Gastrocnemius medialis (tissue), 4 donors: ENCODE results near the gene SLC16A1.

Experiments used
- POLR2A ChIP-seq, 2 donors: fragments of 450-650 bp; IDR thresholded peaks; one replicate each; pipeline ENCODE4 v1.6.1; 2017; ENCODE audit warnings: antibody characterized with exemption in 2 of 2, mild to moderate bottlenecking in 2 of 2, moderate library complexity in 2 of 2
- TF ChIP-seq, protein P1 (sequence below), 5 experiments: fragments of 450-650 bp in 3 of 5; fragments of 200-600 bp in 2 of 5; sonication (generic) in 2 of 5; IDR thresholded peaks in 4 of 5; conservative IDR thresholded peaks in 1 of 5; 1 replicate in 4 of 5; 2 replicates in 1 of 5; pipeline ENCODE4 v1.5.1; 2016 to 2019; ENCODE audit warnings: antibody characterized with exemption in 5 of 5, mild to moderate bottlenecking in 3 of 5, moderate library complexity in 3 of 5

DNA sequence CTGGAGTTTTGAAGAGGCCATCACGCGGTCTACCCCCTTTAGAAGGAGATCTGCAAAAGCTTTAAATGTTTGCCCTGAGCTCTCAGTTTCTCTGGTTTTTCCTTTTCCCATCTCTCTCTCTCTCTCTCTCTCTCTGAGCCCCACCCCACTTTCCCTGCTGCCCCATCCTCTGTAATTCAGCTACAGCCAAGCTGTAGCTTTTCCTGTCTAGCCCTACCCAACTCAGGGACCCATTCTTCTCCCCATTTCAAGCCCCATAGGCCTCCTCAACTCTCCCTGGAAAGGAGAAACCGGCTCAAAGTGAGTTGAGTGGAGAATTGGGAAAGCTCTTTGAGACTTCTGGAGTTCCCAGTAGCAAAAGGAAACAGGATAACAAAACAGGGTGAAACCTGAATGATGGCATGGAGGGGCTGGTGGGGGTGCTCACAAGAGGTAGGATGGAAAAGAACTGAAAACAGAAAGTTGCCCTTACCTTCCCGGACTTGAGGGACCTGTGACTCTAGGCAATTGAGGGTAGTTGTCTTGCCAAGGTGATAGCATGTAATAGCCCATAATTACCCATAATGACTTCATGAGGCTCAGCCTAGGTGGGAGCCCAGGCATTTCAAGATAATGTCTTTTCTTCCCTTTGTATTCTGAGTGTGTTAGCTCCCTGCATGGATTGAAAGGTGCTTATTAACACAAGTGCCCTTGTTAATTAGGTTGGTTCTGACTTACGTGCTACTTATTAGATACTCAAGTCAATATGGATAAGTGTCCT lies 84.9 kb downstream of the SLC16A1 start:
- TF ChIP-seq, protein P1, sequence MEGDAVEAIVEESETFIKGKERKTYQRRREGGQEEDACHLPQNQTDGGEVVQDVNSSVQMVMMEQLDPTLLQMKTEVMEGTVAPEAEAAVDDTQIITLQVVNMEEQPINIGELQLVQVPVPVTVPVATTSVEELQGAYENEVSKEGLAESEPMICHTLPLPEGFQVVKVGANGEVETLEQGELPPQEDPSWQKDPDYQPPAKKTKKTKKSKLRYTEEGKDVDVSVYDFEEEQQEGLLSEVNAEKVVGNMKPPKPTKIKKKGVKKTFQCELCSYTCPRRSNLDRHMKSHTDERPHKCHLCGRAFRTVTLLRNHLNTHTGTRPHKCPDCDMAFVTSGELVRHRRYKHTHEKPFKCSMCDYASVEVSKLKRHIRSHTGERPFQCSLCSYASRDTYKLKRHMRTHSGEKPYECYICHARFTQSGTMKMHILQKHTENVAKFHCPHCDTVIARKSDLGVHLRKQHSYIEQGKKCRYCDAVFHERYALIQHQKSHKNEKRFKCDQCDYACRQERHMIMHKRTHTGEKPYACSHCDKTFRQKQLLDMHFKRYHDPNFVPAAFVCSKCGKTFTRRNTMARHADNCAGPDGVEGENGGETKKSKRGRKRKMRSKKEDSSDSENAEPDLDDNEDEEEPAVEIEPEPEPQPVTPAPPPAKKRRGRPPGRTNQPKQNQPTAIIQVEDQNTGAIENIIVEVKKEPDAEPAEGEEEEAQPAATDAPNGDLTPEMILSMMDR (IDR thresholded peaks at IDR 0.05 in 4 of 5, conservative IDR thresholded peaks at IDR 0.05 in 1 of 5) = no peak
- no peak for TF ChIP-seq POLR2A (IDR thresholded peaks at IDR 0.05)
